ENCODE results near the gene ROCK2. TPM values are rescaled to one million over a fixed set of nuclear protein-coding genes. Genes with fewer than 3 reads are reported as not detected.

ROCK2 gene
- polyA plus RNA-seq, 1 donor (not counting 4 experiments of a cell fraction or from before 2014, with no cell fraction given) = 12.6 TPM

DNA sequence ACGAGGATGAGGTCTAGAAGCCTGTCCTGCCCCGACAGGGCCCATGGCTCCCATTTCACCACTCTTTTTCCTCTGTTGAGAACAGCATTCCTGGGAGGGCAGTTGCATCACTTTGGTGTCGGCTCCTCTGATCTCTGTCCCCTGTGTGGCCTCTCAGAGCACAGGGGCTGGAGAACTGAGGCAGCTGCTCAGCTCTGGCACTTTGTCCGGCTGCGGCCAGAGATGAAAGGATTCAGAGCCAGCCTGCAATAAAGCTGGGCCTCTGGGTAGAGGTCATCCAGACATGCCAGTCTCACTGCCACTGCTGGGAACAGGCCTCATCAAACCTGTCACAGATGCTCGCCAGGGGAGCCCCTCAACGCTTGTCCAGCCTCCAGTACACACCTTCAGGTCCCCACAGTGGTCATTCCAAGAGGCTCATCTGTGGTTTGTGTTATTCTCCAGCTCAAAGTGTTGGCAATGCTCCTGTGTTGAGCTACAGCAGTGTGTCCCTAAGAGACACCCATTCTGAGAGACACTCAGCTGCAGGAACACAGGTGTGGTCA is 13.1 kb upstream of the ROCK2 start:
- no peak overlapping the region for H3K9ac ChIP-seq (ENCODE audit: control insufficient read depth, extremely low read depth, insufficient read depth, low read length)
- no peaks in the 10 kb centered on the region for H3K27me3 ChIP-seq (ENCODE audit: control insufficient read depth, extremely low read depth, insufficient read depth, low read length)
- FAIRE-seq = no peak
- H3K9me1 ChIP-seq (ENCODE audit: control insufficient read depth, extremely low read depth, insufficient read depth, low read length) = no peaks in the 10 kb centered on the region
- dilution Hi-C loops (cut with MboI; ENCODE audit: extremely low pct_ligation_motif_present, low sequenced_read_pairs) = no loop called here
- no peak overlapping the region for H2AFZ ChIP-seq (ENCODE audit: control insufficient read depth, low read length)
- H3K4me3 ChIP-seq (ENCODE audit: control insufficient read depth in 2 of 3, extremely low read depth in 1 of 3, insufficient read depth in 2 of 3, low read depth in 1 of 3, low read length in 3 of 3) = no peak overlapping the region
- TF ChIP-seq EZH2 (IDR thresholded peaks at IDR 0.05; ENCODE audit: low read length) = no peak
- TF ChIP-seq, protein P1, sequence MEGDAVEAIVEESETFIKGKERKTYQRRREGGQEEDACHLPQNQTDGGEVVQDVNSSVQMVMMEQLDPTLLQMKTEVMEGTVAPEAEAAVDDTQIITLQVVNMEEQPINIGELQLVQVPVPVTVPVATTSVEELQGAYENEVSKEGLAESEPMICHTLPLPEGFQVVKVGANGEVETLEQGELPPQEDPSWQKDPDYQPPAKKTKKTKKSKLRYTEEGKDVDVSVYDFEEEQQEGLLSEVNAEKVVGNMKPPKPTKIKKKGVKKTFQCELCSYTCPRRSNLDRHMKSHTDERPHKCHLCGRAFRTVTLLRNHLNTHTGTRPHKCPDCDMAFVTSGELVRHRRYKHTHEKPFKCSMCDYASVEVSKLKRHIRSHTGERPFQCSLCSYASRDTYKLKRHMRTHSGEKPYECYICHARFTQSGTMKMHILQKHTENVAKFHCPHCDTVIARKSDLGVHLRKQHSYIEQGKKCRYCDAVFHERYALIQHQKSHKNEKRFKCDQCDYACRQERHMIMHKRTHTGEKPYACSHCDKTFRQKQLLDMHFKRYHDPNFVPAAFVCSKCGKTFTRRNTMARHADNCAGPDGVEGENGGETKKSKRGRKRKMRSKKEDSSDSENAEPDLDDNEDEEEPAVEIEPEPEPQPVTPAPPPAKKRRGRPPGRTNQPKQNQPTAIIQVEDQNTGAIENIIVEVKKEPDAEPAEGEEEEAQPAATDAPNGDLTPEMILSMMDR (optimal IDR thresholded peaks at IDR 0.05 in 1 of 3, IDR thresholded peaks at IDR 0.05 in 1 of 3, conservative IDR thresholded peaks at IDR 0.05 in 1 of 3; ENCODE audit: extremely low read depth in 1 of 3, insufficient read depth in 2 of 3, low read length in 3 of 3) = no peak
- no peaks in the 10 kb centered on the region for H4K20me1 ChIP-seq (ENCODE audit: control insufficient read depth, extremely low read depth, insufficient read depth, low read length)
- no peaks in the 10 kb centered on the region for H3K36me3 ChIP-seq (ENCODE audit: control insufficient read depth in 2 of 2, extremely low read depth in 1 of 2, insufficient read depth in 2 of 2, low read length in 2 of 2)
- H3K79me2 ChIP-seq (ENCODE audit: control insufficient read depth, insufficient read depth, low read length) = no peaks in the 10 kb centered on the region
- H3K4me1 ChIP-seq (ENCODE audit: control insufficient read depth, extremely low read depth, insufficient read depth, low read length) = no peaks in the 10 kb centered on the region
- H3K4me2 ChIP-seq (ENCODE audit: control insufficient read depth, extremely low read depth, insufficient read depth, low read depth, low read length) = no peak overlapping the region
- no peaks in the 10 kb centered on the region for H3K9me3 ChIP-seq (ENCODE audit: control insufficient read depth, low read depth, low read length)
- no peak for DNase-seq (ENCODE audit: low read depth, low spot score)
- H3K27ac ChIP-seq (ENCODE audit: control insufficient read depth, insufficient read depth, low read length) = no peak overlapping the region

DNA sequence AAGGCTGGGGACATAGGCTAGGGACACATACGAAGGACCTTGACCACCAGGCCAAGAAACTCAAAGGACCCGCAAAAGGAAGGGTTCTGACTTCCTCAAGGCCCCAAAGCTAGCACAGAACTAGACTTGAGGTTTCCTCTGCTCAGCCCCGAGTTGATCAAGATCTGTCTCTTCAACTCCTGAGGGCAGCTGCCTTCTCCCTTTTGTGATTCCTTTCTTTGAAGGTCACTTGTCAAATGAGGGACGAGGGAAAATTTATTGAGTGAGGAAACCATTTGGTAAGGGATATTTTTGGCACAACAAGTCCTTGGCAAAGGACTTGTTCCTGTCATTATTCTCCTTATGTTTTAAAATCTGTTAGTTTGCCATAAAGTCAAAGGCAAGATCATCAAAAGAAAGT is 12.3 kb upstream of the ROCK2 start:
- DNase-seq (ENCODE audit: low read depth, low spot score) (no peak), FAIRE-seq (no peak)
- H4K20me1 ChIP-seq (ENCODE audit: control insufficient read depth, extremely low read depth, insufficient read depth, low read length) = no peaks in the 10 kb centered on the region
- H2AFZ ChIP-seq (ENCODE audit: control insufficient read depth, low read length) = no peak overlapping the region
- H3K9ac ChIP-seq (ENCODE audit: control insufficient read depth, extremely low read depth, insufficient read depth, low read length) = no peak overlapping the region
- H3K27ac ChIP-seq (ENCODE audit: control insufficient read depth, insufficient read depth, low read length) = no peak overlapping the region
- dilution Hi-C loops (cut with MboI; ENCODE audit: extremely low pct_ligation_motif_present, low sequenced_read_pairs) = no loop called here
- no peak overlapping the region for H3K4me3 ChIP-seq (ENCODE audit: control insufficient read depth in 2 of 3, extremely low read depth in 1 of 3, insufficient read depth in 2 of 3, low read depth in 1 of 3, low read length in 3 of 3)
- no peaks in the 10 kb centered on the region for H3K27me3 ChIP-seq (ENCODE audit: control insufficient read depth, extremely low read depth, insufficient read depth, low read length)
- H3K4me1 ChIP-seq (ENCODE audit: control insufficient read depth, extremely low read depth, insufficient read depth, low read length) = no peaks in the 10 kb centered on the region
- H3K79me2 ChIP-seq (ENCODE audit: control insufficient read depth, insufficient read depth, low read length) = no peaks in the 10 kb centered on the region
- H3K4me2 ChIP-seq (ENCODE audit: control insufficient read depth, extremely low read depth, insufficient read depth, low read depth, low read length) = no peak overlapping the region
- H3K9me3 ChIP-seq (ENCODE audit: control insufficient read depth, low read depth, low read length) = no peaks in the 10 kb centered on the region
- H3K36me3 ChIP-seq (ENCODE audit: control insufficient read depth in 2 of 2, extremely low read depth in 1 of 2, insufficient read depth in 2 of 2, low read length in 2 of 2) = no peaks in the 10 kb centered on the region
- no peaks in the 10 kb centered on the region for H3K9me1 ChIP-seq (ENCODE audit: control insufficient read depth, extremely low read depth, insufficient read depth, low read length)
- TF ChIP-seq, protein P1 (optimal IDR thresholded peaks at IDR 0.05 in 1 of 3, IDR thresholded peaks at IDR 0.05 in 1 of 3, conservative IDR thresholded peaks at IDR 0.05 in 1 of 3; ENCODE audit: extremely low read depth in 1 of 3, insufficient read depth in 2 of 3, low read length in 3 of 3) = no peak
- no peak for TF ChIP-seq EZH2 (IDR thresholded peaks at IDR 0.05; ENCODE audit: low read length)
